ENCODE measurements around the gene KAZALD1.

DNA sequence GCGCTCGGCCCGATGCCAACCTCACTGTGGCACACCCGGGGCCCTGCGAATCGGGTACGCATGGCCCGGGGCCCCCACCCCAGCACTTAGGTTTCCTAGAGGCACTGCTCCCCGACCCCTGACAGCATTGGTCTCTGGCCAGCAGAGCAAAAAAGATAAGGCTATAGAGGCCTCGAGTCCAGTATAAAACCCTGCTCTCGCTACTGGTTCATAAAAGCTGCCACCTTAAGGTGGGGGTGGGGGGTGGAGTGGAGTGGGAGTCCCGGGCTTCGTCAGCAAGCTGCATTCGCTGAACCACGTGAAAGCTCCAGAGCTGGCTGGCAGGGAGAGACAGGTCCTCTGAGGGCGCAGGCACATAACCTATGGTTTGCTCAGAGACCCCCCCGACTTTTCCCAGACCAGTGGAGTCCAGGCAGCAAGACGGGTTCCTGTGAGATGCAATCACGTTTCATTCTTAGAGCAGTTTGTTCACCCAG, 1.3 kb downstream of the KAZALD1 start:
- TF ChIP-seq, protein P1, sequence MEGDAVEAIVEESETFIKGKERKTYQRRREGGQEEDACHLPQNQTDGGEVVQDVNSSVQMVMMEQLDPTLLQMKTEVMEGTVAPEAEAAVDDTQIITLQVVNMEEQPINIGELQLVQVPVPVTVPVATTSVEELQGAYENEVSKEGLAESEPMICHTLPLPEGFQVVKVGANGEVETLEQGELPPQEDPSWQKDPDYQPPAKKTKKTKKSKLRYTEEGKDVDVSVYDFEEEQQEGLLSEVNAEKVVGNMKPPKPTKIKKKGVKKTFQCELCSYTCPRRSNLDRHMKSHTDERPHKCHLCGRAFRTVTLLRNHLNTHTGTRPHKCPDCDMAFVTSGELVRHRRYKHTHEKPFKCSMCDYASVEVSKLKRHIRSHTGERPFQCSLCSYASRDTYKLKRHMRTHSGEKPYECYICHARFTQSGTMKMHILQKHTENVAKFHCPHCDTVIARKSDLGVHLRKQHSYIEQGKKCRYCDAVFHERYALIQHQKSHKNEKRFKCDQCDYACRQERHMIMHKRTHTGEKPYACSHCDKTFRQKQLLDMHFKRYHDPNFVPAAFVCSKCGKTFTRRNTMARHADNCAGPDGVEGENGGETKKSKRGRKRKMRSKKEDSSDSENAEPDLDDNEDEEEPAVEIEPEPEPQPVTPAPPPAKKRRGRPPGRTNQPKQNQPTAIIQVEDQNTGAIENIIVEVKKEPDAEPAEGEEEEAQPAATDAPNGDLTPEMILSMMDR (IDR thresholded peaks at IDR 0.05): no peak
- TF ChIP-seq EZH2 (IDR thresholded peaks at IDR 0.05; ENCODE audit: borderline replicate concordance, insufficient read depth, low read depth, low read length, poor library complexity, severe bottlenecking): no peak

Data from B cell (primary cell).